H9 (cell line): ENCODE data around the gene ZNF503. TPM values are rescaled to one million over a fixed set of nuclear protein-coding genes. Genes with fewer than 3 reads are reported as not detected.

ENCODE experiments used
- DNase-seq: peaks from one replicate; pipeline ENCODE4 v3.0.0-alpha.2; 2017
- H2AFZ ChIP-seq: one replicate; pipeline ENCODE4 v1.6.1; 2013; ENCODE audit warnings: mild to moderate bottlenecking, low read length, control low read depth, moderate library complexity
- H2AK5ac ChIP-seq: 2 replicates; pipeline ENCODE4 v1.6.1; 2013; ENCODE audit warnings: low read length, control low read depth, mixed read lengths; ENCODE audit not compliant: insufficient read length
- H2BK120ac ChIP-seq: one replicate; pipeline ENCODE4 v1.6.1; 2013; ENCODE audit warnings: low read depth, mild to moderate bottlenecking, low read length, control low read depth, inconsistent platforms; ENCODE audit not compliant: poor library complexity, severe bottlenecking
- H2BK12ac ChIP-seq: 2 replicates; pipeline ENCODE4 v1.6.1; 2013; ENCODE audit warnings: low read length, control low read depth, mixed read lengths, low read depth; ENCODE audit not compliant: insufficient read length
- H2BK15ac ChIP-seq: 2 replicates; pipeline ENCODE4 v1.6.1; 2013; ENCODE audit warnings: low read depth, low read length, control low read depth
- H2BK20ac ChIP-seq: one replicate; pipeline ENCODE4 v1.6.1; 2013; ENCODE audit warnings: low read depth, mild to moderate bottlenecking, low read length, control low read depth, inconsistent platforms; ENCODE audit not compliant: poor library complexity, severe bottlenecking
- H2BK5ac ChIP-seq: 2 replicates; pipeline ENCODE4 v1.6.1; 2013; ENCODE audit warnings: low read length, control low read depth, mixed read lengths; ENCODE audit not compliant: insufficient read length
- H3K14ac ChIP-seq: 2 replicates; pipeline ENCODE4 v1.6.1; 2013; ENCODE audit warnings: low read length, control low read depth; ENCODE audit not compliant: insufficient read depth
- H3K18ac ChIP-seq: 2 replicates; pipeline ENCODE4 v1.6.1; 2013; ENCODE audit warnings: low read depth, mild to moderate bottlenecking, mixed read lengths, low read length, control low read depth; ENCODE audit not compliant: insufficient read length
- H3K23ac ChIP-seq: 2 replicates; pipeline ENCODE4 v1.6.1; 2013; ENCODE audit warnings: low read length, control low read depth, mixed read lengths, low read depth; ENCODE audit not compliant: insufficient read length
- H3K23me2 ChIP-seq: 2 replicates; pipeline ENCODE4 v1.6.1; 2013; ENCODE audit warnings: low read depth, mild to moderate bottlenecking, mixed read lengths, low read length, control low read depth; ENCODE audit not compliant: insufficient read length, poor library complexity, severe bottlenecking
- H3K27ac ChIP-seq: 2 replicates; pipeline ENCODE4 v1.5.1; 2013; ENCODE audit warnings: low read length, control low read depth, mixed read lengths, low read depth; ENCODE audit not compliant: insufficient read length
- H3K27me3 ChIP-seq: 2 replicates; pipeline ENCODE4 v1.6.1; 2013; ENCODE audit warnings: low read length, control low read depth, inconsistent platforms; ENCODE audit not compliant: insufficient read depth
- H3K4ac ChIP-seq: 2 replicates; pipeline ENCODE4 v1.6.1; 2013; ENCODE audit warnings: low read depth, mild to moderate bottlenecking, control low read depth, inconsistent platforms, low read length, moderate library complexity
- H3K4me1 ChIP-seq: 2 replicates; pipeline ENCODE4 v1.6.1; 2013; ENCODE audit warnings: low read length, control low read depth, inconsistent platforms; ENCODE audit not compliant: insufficient read depth
- H3K4me2 ChIP-seq: 2 replicates; pipeline ENCODE4 v1.6.1; 2013; ENCODE audit warnings: low read length, control low read depth, mixed read lengths; ENCODE audit not compliant: insufficient read length, insufficient read depth
- H3K56ac ChIP-seq: 2 replicates; pipeline ENCODE4 v1.6.1; 2013; ENCODE audit warnings: low read depth, mild to moderate bottlenecking, mixed read lengths, low read length, control low read depth; ENCODE audit not compliant: insufficient read length
- H3K79me1 ChIP-seq: 2 replicates; pipeline ENCODE4 v1.6.1; 2013; ENCODE audit warnings: low read depth, mild to moderate bottlenecking, moderate library complexity, low read length, control low read depth, inconsistent platforms; ENCODE audit not compliant: insufficient read depth, poor library complexity, severe bottlenecking
- H3K79me2 ChIP-seq: 2 replicates; pipeline ENCODE4 v1.6.1; 2013; ENCODE audit warnings: low read length, control low read depth, inconsistent platforms; ENCODE audit not compliant: insufficient read depth
- H3K9ac ChIP-seq: 2 replicates; pipeline ENCODE4 v1.6.1; 2013; ENCODE audit warnings: low read length, control low read depth, mixed read lengths; ENCODE audit not compliant: insufficient read length; ENCODE audit errors: extremely low read depth
- H3K9me3 ChIP-seq: one replicate; pipeline ENCODE4 v1.6.1; 2013; ENCODE audit warnings: low read depth, low read length, inconsistent platforms; ENCODE audit not compliant: control insufficient read depth
- H3T11ph ChIP-seq: one replicate; pipeline ENCODE4 v1.6.1; 2013; ENCODE audit warnings: mild to moderate bottlenecking, low read length, control low read depth, inconsistent platforms
- H4K20me1 ChIP-seq: one replicate; pipeline ENCODE4 v1.6.1; 2013; ENCODE audit not compliant: control insufficient read depth, insufficient read length, insufficient read depth
- H4K5ac ChIP-seq: 2 replicates; pipeline ENCODE4 v1.6.1; 2013; ENCODE audit warnings: low read depth, mild to moderate bottlenecking, mixed read lengths, low read length, control low read depth; ENCODE audit not compliant: insufficient read length
- H4K8ac ChIP-seq: replicated peaks from 2 replicates; pipeline ENCODE4 v1.6.1; 2013; ENCODE audit warnings: low read length, control low read depth, mixed read lengths, low read depth; ENCODE audit not compliant: insufficient read length
- H4K91ac ChIP-seq: 2 replicates; pipeline ENCODE4 v1.6.1; 2013; ENCODE audit warnings: low read depth, mild to moderate bottlenecking, moderate library complexity, mixed read lengths, low read length, control low read depth; ENCODE audit not compliant: insufficient read length
- H3K27ac Mint-ChIP-seq, 3 experiments: 2 replicates in 2 of 3; 3 replicates in 1 of 3; pipeline ENCODE4 v1.8.0; 2020 to 2021; ENCODE audit warnings: mixed read lengths in 3 of 3, mild to moderate bottlenecking in 1 of 3, moderate library complexity in 1 of 3
- H3K27me3 Mint-ChIP-seq: 2 replicates; pipeline ENCODE4 v1.8.0; 2021; ENCODE audit warnings: low read depth, mild to moderate bottlenecking, moderate library complexity, mixed read lengths
- H3K36me3 Mint-ChIP-seq, 3 experiments: 2 replicates in 2 of 3; 3 replicates in 1 of 3; pipeline ENCODE4 v1.8.0; 2020 to 2021; ENCODE audit warnings: low read depth in 3 of 3, mixed read lengths in 3 of 3; ENCODE audit not compliant: insufficient read depth in 1 of 3
- H3K4me1 Mint-ChIP-seq, 2 experiments: 2 replicates each; pipeline ENCODE4 v1.8.0; 2020; ENCODE audit warnings: mixed read lengths in 2 of 2
- H3K4me3 Mint-ChIP-seq, 2 experiments: 2 replicates in 1 of 2; 3 replicates in 1 of 2; pipeline ENCODE4 v1.8.0; 2020 to 2021; ENCODE audit warnings: mild to moderate bottlenecking in 2 of 2, mixed read lengths in 2 of 2, moderate library complexity in 1 of 2
- H3K9me3 Mint-ChIP-seq, 2 experiments: 2 replicates in 1 of 2; 3 replicates in 1 of 2; pipeline ENCODE4 v1.8.0; 2020; ENCODE audit warnings: mild to moderate bottlenecking in 2 of 2, mixed read lengths in 2 of 2, moderate library complexity in 1 of 2
- WGBS: extraction: QIAGEN DNeasy Blood & Tissue Kit; methylation state at CpG from one replicate; pipeline ENCODE4 v1.1.7; 2013; ENCODE audit warnings: missing lambda C conversion rate, low lambda C conversion rate, mixed read lengths; ENCODE audit not compliant: insufficient read length; ENCODE audit errors: extremely low coverage; 5-methylcytosine and 5-hydroxymethylcytosine counted together
- total RNA-seq: library from RNA; stranded (reverse); gene quantifications from 2 replicates; pipeline ENCODE4 v1.2.1, GENCODE V29; 2021
- TF ChIP-seq, protein P1 (sequence below): fragments of 200-600 bp; sonication (generic); conservative IDR thresholded peaks from 3 replicates; pipeline ENCODE4 v1.8.0; 2021; ENCODE audit warnings: antibody characterized with exemption, mild to moderate bottlenecking

ZNF503 gene
- total RNA-seq, 1 experiment from 2014 or later = 0.09 TPM

DNA sequence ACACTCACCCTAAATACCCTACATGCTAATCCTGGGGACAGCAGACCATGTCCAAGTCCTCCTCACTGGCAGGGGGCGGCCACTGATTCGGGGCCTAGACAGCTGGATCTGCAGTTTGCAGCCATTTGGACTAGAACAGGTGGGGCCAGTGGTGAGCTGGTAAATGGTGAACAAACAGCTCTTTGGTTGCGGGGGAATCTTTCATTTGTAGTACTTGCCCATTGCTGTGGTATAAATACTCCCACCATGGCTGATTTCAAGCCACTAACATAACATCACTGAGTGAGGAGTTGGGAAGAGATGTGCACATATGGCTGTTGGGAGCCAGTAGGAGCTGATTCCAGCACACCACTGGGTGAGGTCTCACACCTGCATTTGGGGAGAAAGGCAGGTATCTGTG lies 13.5 kb downstream of the ZNF503 start:
- Histone ChIP-seq H4K20me1 (no peaks in the 10 kb centered on the region), H3K56ac (no peak overlapping the region), H3K9ac (no peak overlapping the region), H3K18ac (no peak overlapping the region), H2BK20ac (no peak overlapping the region), H4K5ac (no peak overlapping the region), H3K23me2 (no peaks in the 10 kb centered on the region), H2AK5ac (no peak overlapping the region), H3K79me1 (no peaks in the 10 kb centered on the region), H2BK120ac (no peak overlapping the region), H3K14ac (no peak overlapping the region), H3K23ac (no peak overlapping the region), H3T11ph (no peak overlapping the region), H3K4ac (no peak overlapping the region), H3K4me2 (no peak overlapping the region), H4K91ac (no peak overlapping the region), H2BK5ac (no peak overlapping the region), H3K27me3 (peaks cover 8% of the 10 kb centered on the region; the same call in 1 of the 2 replicates), H3K27ac (no peak overlapping the region), H3K4me1 (no peaks in the 10 kb centered on the region), H4K8ac (no peak overlapping the region), H2BK12ac (no peak overlapping the region), H3K9me3 (no peaks in the 10 kb centered on the region), H2BK15ac (no peak overlapping the region), H3K79me2 (no peaks in the 10 kb centered on the region), H2AFZ (no peak overlapping the region)
- Mint-ChIP-seq H3K27me3 (peaks cover 86% of the 10 kb centered on the region), H3K4me1 (no peaks in the 10 kb centered on the region), H3K9me3 (peaks cover 3 to 5% of the 10 kb centered on the region in 2 experiments; a peak in 2 of 5 replicates), H3K27ac (no peak overlapping the region; a peak in 1 of 7 replicates), H3K36me3 (no peaks in the 10 kb centered on the region; a peak in 1 of 7 replicates), H3K4me3 (no peak overlapping the region)
- TF ChIP-seq, protein P1, sequence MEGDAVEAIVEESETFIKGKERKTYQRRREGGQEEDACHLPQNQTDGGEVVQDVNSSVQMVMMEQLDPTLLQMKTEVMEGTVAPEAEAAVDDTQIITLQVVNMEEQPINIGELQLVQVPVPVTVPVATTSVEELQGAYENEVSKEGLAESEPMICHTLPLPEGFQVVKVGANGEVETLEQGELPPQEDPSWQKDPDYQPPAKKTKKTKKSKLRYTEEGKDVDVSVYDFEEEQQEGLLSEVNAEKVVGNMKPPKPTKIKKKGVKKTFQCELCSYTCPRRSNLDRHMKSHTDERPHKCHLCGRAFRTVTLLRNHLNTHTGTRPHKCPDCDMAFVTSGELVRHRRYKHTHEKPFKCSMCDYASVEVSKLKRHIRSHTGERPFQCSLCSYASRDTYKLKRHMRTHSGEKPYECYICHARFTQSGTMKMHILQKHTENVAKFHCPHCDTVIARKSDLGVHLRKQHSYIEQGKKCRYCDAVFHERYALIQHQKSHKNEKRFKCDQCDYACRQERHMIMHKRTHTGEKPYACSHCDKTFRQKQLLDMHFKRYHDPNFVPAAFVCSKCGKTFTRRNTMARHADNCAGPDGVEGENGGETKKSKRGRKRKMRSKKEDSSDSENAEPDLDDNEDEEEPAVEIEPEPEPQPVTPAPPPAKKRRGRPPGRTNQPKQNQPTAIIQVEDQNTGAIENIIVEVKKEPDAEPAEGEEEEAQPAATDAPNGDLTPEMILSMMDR = no peak
- no peak for DNase-seq
- WGBS = no CpG with 5 or more reads among the region's 3 CpGs
